Endothelial cell of umbilical vein (primary cell): Measurements from ENCODE around the gene FGFRL1.

Source experiments
- CTCF ChIP-seq, 2 donors: IDR thresholded peaks; 1 replicate in 1 of 2; 2 replicates in 1 of 2; pipeline ENCODE4 v1.5.1; 2011; ENCODE audit warnings: low read length in 2 of 2, mild to moderate bottlenecking in 2 of 2, moderate library complexity in 2 of 2, control low read depth in 1 of 2, inconsistent platforms in 1 of 2, low read depth in 1 of 2; ENCODE audit not compliant: insufficient read depth in 1 of 2; ENCODE audit errors: extremely low read depth in 1 of 2
- EZH2 ChIP-seq: IDR thresholded peaks from 2 replicates; pipeline ENCODE4 v1.6.1; 2012; ENCODE audit warnings: borderline replicate concordance, low read depth, mild to moderate bottlenecking, moderate library complexity, low read length, inconsistent platforms; ENCODE audit not compliant: severe bottlenecking
- FOS ChIP-seq: IDR thresholded peaks from 2 replicates; pipeline ENCODE4 v1.6.1; 2011; ENCODE audit warnings: mild to moderate bottlenecking, low read length, moderate library complexity, borderline replicate concordance; ENCODE audit not compliant: insufficient read depth
- JUN ChIP-seq: IDR thresholded peaks from 2 replicates; pipeline ENCODE4 v1.6.1; 2011; ENCODE audit warnings: borderline replicate concordance, low read depth; ENCODE audit not compliant: insufficient read length, insufficient read depth
- MYC ChIP-seq: IDR thresholded peaks from one replicate; pipeline ENCODE4 v1.6.1; 2011; ENCODE audit warnings: mild to moderate bottlenecking, low read depth, low read length
- POLR2A ChIP-seq: IDR thresholded peaks from 2 replicates; pipeline ENCODE4 v1.6.1; 2012; ENCODE audit warnings: low read depth, mild to moderate bottlenecking, control low read depth, low read length
- POLR2AphosphoS5 ChIP-seq: IDR thresholded peaks from 2 replicates; pipeline ENCODE4 v1.6.1; 2012; ENCODE audit warnings: low read depth, mild to moderate bottlenecking, control low read depth, low read length, moderate library complexity; ENCODE audit not compliant: insufficient read depth
- TF ChIP-seq, protein P1 (sequence below): IDR thresholded peaks from 2 replicates; pipeline ENCODE4 v1.6.1; 2011; ENCODE audit not compliant: insufficient read depth, insufficient read length

DNA sequence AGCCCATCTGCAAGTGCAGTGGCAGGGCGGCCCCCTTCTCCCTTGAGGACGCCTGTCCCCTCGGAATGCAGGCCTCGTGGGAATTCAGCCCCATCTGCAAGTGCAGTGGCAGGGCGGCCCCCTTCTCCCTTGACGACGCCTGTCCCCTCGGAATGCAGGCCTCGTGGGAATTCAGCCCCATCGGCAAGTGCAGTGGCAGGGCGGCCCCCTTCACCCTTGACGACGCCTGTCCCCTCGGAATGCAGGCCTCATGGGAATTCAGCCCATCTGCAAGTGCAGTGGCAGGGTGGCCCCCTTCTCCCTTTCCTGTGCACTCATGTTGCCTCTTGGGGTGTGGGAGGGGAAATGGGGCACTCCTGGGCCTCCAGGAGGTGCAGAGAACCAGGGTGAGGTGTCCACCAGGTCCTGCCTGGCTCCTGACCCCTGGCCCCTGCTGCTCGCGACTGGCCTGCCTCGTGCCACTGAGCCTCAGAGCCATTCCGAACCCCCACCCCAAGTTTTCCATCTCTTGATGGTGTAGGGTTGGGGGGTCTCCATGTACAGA is 11.5 kb upstream of the FGFRL1 start:
- no peak for TF ChIP-seq POLR2A
- no peak for TF ChIP-seq CTCF (IDR thresholded peaks at IDR 0.05; ENCODE audit: extremely low read depth in 1 of 2, insufficient read depth in 1 of 2, low read depth in 1 of 2, low read length in 2 of 2)
- no peak for TF ChIP-seq POLR2AphosphoS5
- no peak for TF ChIP-seq JUN
- no peak for TF ChIP-seq MYC
- TF ChIP-seq EZH2: no peak
- TF ChIP-seq, protein P1, sequence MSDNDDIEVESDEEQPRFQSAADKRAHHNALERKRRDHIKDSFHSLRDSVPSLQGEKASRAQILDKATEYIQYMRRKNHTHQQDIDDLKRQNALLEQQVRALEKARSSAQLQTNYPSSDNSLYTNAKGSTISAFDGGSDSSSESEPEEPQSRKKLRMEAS: no peak
- TF ChIP-seq FOS: no peak
